B cell (primary cell): Measurements from ENCODE around the gene ENPP4. TPM values are rescaled to one million over a fixed set of nuclear protein-coding genes. Genes with fewer than 3 reads are reported as not detected.

ENCODE experiments used
- ATAC-seq: fragments of 200-7000 bp; cut with Tn5 transposase; one replicate; pipeline ENCODE4 v1.10.0; 2021; ENCODE audit warnings: low read depth, mild to moderate bottlenecking, moderate number of reproducible peaks, moderate library complexity
- CTCF ChIA-PET: fragments of 350-600 bp; sonication (Branson Sonifier 250); formaldehyde crosslinking; loops from one replicate; lab custom pipeline; 2021; ENCODE audit warnings: antibody characterized with exemption, inconsistent platforms; lab: Charles Lee
- POLR2A ChIA-PET: fragments of 350-600 bp; sonication (Branson Sonifier 250); formaldehyde crosslinking; loops from one replicate; lab custom pipeline; 2021; ENCODE audit warnings: antibody characterized with exemption; lab: Charles Lee
- DNase-seq: peaks from one replicate; pipeline ENCODE4 v3.0.0; 2013
- H2AFZ ChIP-seq: 2 replicates; pipeline ENCODE4 v1.6.1; 2012; ENCODE audit warnings: mild to moderate bottlenecking, low read depth, low read length; ENCODE audit not compliant: insufficient read depth, poor library complexity, severe bottlenecking
- H3K27ac ChIP-seq, 2 donors: 1 replicate in 1 of 2; 2 replicates in 1 of 2; pipeline ENCODE4 v1.5.1; 2012 to 2013; ENCODE audit warnings: low read length in 2 of 2, mild to moderate bottlenecking in 2 of 2, moderate library complexity in 1 of 2
- H3K27me3 ChIP-seq, 4 experiments: fragments of 200-600 bp in 1 of 4; sonication (generic) in 1 of 4; replicated peaks in 1 of 4; 1 replicate in 2 of 4; 2 replicates in 2 of 4; pipeline versions ENCODE4 v1.6.1 to v1.7.0; 2013 to 2016; ENCODE audit warnings: low read length in 3 of 4, mild to moderate bottlenecking in 2 of 4, mixed read lengths in 1 of 4, moderate library complexity in 1 of 4; ENCODE audit not compliant: insufficient read depth in 4 of 4, control insufficient read depth in 3 of 4; ENCODE audit errors: control extremely low read depth in 1 of 4
- H3K36me3 ChIP-seq, 2 experiments: replicated peaks in 1 of 2; 1 replicate in 1 of 2; 2 replicates in 1 of 2; pipeline versions ENCODE4 v1.6.1 to v1.7.1; 2013; ENCODE audit warnings: low read length in 1 of 2; ENCODE audit not compliant: insufficient read depth in 2 of 2, control insufficient read depth in 1 of 2; ENCODE audit errors: control extremely low read depth in 1 of 2, extremely low read depth in 1 of 2
- H3K4me1 ChIP-seq, 2 donors: fragments of 200-600 bp in 1 of 2; sonication (generic) in 1 of 2; 1 replicate in 1 of 2; 2 replicates in 1 of 2; pipeline versions ENCODE4 v1.5.1 to v1.6.1; 2013 to 2017; ENCODE audit warnings: low read length in 2 of 2; ENCODE audit not compliant: control insufficient read depth in 2 of 2, insufficient read depth in 2 of 2
- H3K4me2 ChIP-seq: replicated peaks from 2 replicates; pipeline ENCODE3; 2012; ENCODE audit warnings: mild to moderate bottlenecking, low read depth, low read length; ENCODE audit not compliant: poor library complexity, severe bottlenecking
- H3K4me3 ChIP-seq, 5 experiments: fragments of 200-600 bp in 1 of 5; sonication (generic) in 1 of 5; 1 replicate in 3 of 5; 2 replicates in 2 of 5; pipeline versions ENCODE4 v1.5.1 to v1.7.0; 2011 to 2016; ENCODE audit warnings: low read length in 4 of 5, mild to moderate bottlenecking in 4 of 5, low read depth in 2 of 5, control low read depth in 1 of 5, moderate library complexity in 1 of 5; ENCODE audit not compliant: insufficient read depth in 1 of 5; ENCODE audit errors: control extremely low read depth in 1 of 5, extremely low read depth in 1 of 5
- H3K79me2 ChIP-seq: fragments of 200-600 bp; sonication (generic); one replicate; pipeline ENCODE4 v1.6.0; 2016; ENCODE audit warnings: low read length; ENCODE audit not compliant: control insufficient read depth, insufficient read depth
- H3K9ac ChIP-seq: fragments of 200-600 bp; sonication (generic); 2 replicates; pipeline ENCODE4 v1.6.1; 2017; ENCODE audit warnings: mild to moderate bottlenecking, low read length, moderate library complexity
- H3K9me3 ChIP-seq, 3 donors: one replicate each; pipeline versions ENCODE4 v1.6.1 to v1.7.1; 2013; ENCODE audit warnings: low read length in 2 of 3; ENCODE audit not compliant: control insufficient read depth in 2 of 3, insufficient read depth in 1 of 3; ENCODE audit errors: control extremely low read depth in 1 of 3
- H4K20me1 ChIP-seq: 2 replicates; pipeline ENCODE4 v1.6.0; 2012; ENCODE audit warnings: mild to moderate bottlenecking, low read length; ENCODE audit not compliant: insufficient read depth, control insufficient read depth, poor library complexity, severe bottlenecking
- H3K27ac Mint-ChIP-seq: one replicate; pipeline ENCODE4 v1.8.0; 2021; ENCODE audit warnings: mixed read lengths
- H3K27me3 Mint-ChIP-seq: one replicate; pipeline ENCODE4 v1.8.0; 2021; ENCODE audit warnings: mixed read lengths
- H3K4me1 Mint-ChIP-seq: one replicate; pipeline ENCODE4 v1.8.0; 2021; ENCODE audit warnings: mixed read lengths
- H3K4me3 Mint-ChIP-seq: one replicate; pipeline ENCODE4 v1.8.0; 2021; ENCODE audit warnings: mixed read lengths
- H3K9me3 Mint-ChIP-seq: one replicate; pipeline ENCODE4 v1.8.0; 2022; ENCODE audit warnings: mixed read lengths; ENCODE audit not compliant: insufficient read depth
- EZH2 ChIP-seq: IDR thresholded peaks from 2 replicates; pipeline ENCODE4 v1.6.1; 2012; ENCODE audit warnings: borderline replicate concordance, low read depth, mild to moderate bottlenecking, moderate library complexity, low read length; ENCODE audit not compliant: insufficient read depth, poor library complexity, severe bottlenecking
- WGBS: methylation state at CpG from one replicate; pipeline ENCODE4 v1.1.5; 2013; ENCODE audit warnings: missing lambda C conversion rate; ENCODE audit not compliant: insufficient coverage; 5-methylcytosine and 5-hydroxymethylcytosine counted together
- intact Hi-C: fragments of 100-400 bp; cut with micrococcal nuclease; formaldehyde crosslinking; loops from one replicate; pipeline ENCODE4 v1.10.0; 2022
- polyA plus RNA-seq: library from polyadenylated mRNA; depleted of rRNA; stranded (reverse); fragments of >200 nt; gene quantifications from 2 replicates; pipeline ENCODE4 v1.2.3, GENCODE V29; 2012
- total RNA-seq, 2 donors: library from RNA; stranded (reverse); fragments of 120-200 nt in 1 of 2; gene quantifications; 1 replicate in 1 of 2; 2 replicates in 1 of 2; pipeline versions ENCODE4 v1.2.3 to v1.2.4, GENCODE V29; 2013 to 2022
- TF ChIP-seq, protein P1 (sequence below): fragments of 200-600 bp; IDR thresholded peaks from one replicate; pipeline ENCODE4 v1.8.0; 2022; ENCODE audit warnings: antibody characterized with exemption, mild to moderate bottlenecking

Gene ENPP4
- total and polyA plus RNA-seq, 2 donors (not counting 1 experiment from before 2014, with no cell fraction given), result 2.9 to 10.0 TPM

DNA sequence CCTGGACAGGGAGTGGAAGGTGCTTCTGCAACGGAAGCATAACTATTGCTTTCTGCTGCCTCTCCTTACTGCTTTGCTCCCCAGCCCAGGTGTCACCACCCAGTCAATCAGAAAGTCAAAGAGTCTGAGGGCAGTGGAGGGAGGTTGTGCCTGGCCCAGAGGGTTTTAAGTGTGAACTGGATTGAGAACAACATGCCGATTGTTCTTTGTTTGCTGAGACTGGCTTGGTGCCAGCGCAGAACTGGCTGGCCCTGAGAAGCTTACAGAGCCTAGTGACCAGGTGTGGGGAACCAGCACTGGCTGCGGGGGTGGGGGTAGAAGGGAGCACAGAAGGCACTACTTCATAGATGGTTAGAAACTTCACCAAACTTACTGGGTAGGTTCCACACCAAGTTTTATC is 31.1 kb upstream of the ENPP4 start:
- Histone ChIP-seq H3K4me3 (no peak overlapping the region), H3K9ac (no peak overlapping the region), H3K9me3 (peaks cover 0 to 13% (median 9%) of the 10 kb centered on the region in 3 donors), H4K20me1 (no peaks in the 10 kb centered on the region), H3K4me1 (no peaks in the 10 kb centered on the region), H2AFZ (no peak overlapping the region), H3K4me2 (no peak overlapping the region), H3K27me3 (no peaks in the 10 kb centered on the region), H3K27ac (no peak overlapping the region), H3K79me2 (no peaks in the 10 kb centered on the region), H3K36me3 (no peaks in the 10 kb centered on the region)
- DNase-seq (no peak), ATAC-seq (no peak)
- H3K9me3 Mint-ChIP-seq, result peaks cover 6% of the 10 kb centered on the region
- 96% methylated on average over 4 of the region's 4 CpGs for WGBS
- ChIA-PET POLR2A (no interaction called here), CTCF (no interaction called here)
- intact Hi-C loops, result loop anchor here (10.0 kb wide), 1 partner anchor 396 kb away; the partner anchor contains the start of gene RCAN2
- H3K4me1 Mint-ChIP-seq, result no peaks in the 10 kb centered on the region
- no peak overlapping the region for H3K27ac Mint-ChIP-seq
- no peak overlapping the region for H3K4me3 Mint-ChIP-seq
- no peak for TF ChIP-seq EZH2
- TF ChIP-seq, protein P1, sequence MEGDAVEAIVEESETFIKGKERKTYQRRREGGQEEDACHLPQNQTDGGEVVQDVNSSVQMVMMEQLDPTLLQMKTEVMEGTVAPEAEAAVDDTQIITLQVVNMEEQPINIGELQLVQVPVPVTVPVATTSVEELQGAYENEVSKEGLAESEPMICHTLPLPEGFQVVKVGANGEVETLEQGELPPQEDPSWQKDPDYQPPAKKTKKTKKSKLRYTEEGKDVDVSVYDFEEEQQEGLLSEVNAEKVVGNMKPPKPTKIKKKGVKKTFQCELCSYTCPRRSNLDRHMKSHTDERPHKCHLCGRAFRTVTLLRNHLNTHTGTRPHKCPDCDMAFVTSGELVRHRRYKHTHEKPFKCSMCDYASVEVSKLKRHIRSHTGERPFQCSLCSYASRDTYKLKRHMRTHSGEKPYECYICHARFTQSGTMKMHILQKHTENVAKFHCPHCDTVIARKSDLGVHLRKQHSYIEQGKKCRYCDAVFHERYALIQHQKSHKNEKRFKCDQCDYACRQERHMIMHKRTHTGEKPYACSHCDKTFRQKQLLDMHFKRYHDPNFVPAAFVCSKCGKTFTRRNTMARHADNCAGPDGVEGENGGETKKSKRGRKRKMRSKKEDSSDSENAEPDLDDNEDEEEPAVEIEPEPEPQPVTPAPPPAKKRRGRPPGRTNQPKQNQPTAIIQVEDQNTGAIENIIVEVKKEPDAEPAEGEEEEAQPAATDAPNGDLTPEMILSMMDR, result no peak
- H3K27me3 Mint-ChIP-seq, result no peaks in the 10 kb centered on the region

DNA sequence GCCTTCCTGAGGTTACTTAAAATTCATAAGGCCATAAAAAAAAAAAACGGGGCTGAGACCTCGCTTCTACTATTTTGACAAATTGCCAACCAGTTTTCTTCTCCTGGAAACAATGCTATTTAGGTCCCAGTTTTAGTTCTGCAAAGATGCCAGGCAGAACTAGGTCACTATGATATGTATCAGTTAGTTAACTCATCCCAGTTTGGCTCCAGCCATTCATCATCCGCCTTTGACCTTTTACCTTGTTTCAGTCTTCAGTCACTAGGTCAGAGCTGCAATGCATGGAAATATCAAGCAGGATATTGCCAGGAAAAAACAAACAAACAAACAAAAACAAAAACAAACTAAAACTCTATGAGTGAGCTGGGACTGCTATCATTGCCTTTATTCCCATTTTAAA is 29.8 kb upstream of the ENPP4 start:
- intact Hi-C loops, result loop anchor here (10.0 kb wide), 1 partner anchor 395 kb away; the partner anchor contains the start of gene RCAN2
- ChIA-PET POLR2A (no interaction called here), CTCF (interaction anchor here (1.7 kb wide), 1 partner anchor 9 kb away, joined by 4 read pairs; no protein-coding TSS in a partner anchor)
- Histone ChIP-seq H3K4me1 (no peaks in the 10 kb centered on the region), H3K4me2 (no peak overlapping the region), H2AFZ (no peak overlapping the region), H3K36me3 (no peaks in the 10 kb centered on the region), H3K9ac (no peak overlapping the region), H3K4me3 (no peak overlapping the region), H3K27me3 (no peaks in the 10 kb centered on the region), H3K9me3 (peaks cover 0 to 5% (median 2%) of the 10 kb centered on the region in 3 donors), H4K20me1 (no peaks in the 10 kb centered on the region), H3K79me2 (no peaks in the 10 kb centered on the region), H3K27ac (no peak overlapping the region)
- DNase-seq (no peak), ATAC-seq (no peak)
- Mint-ChIP-seq H3K27ac (no peak overlapping the region), H3K4me1 (no peaks in the 10 kb centered on the region), H3K27me3 (no peaks in the 10 kb centered on the region), H3K9me3 (peaks cover 5% of the 10 kb centered on the region), H3K4me3 (no peak overlapping the region)
- TF ChIP-seq, protein P1, result no peak
- no peak for TF ChIP-seq EZH2
- WGBS, result 92% methylated on average over 2 of the region's 3 CpGs
